ENCODE results near the gene OR8A1.
A peak's percentile ranks its signal among the peaks of the same experiment; 100 is the strongest.

The OR8A1 gene

DNA sequence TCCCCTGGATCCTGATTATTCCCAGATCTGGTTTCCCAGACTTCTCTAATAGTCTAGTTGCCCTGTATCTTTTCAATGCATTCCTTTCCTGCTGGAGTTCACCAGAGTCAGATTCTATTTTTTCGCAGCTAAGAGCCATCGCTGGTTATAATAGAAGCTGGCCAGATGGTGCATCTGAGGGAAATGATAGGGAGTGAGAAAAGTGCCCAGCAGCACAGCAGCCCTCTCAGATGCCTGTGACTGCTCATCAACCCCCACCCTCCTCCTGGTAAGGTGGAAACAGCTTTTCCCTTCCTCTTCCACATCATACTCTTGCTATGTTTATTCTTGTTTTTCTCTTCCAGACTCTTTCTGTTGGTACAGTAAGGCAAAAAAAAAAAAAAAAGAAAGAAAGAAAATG, 12.8 kb downstream of the OR8A1 start:
- Histone ChIP-seq H3K4me3 (replicated peaks; ENCODE audit: low read depth, low read length) (no peak overlapping the region), H3K36me3 (ENCODE audit: control insufficient read depth, insufficient read depth, low read length) (no peaks in the 10 kb centered on the region), H3K27me3 (replicated peaks; ENCODE audit: control insufficient read depth, insufficient read depth, low read length) (peaks cover 1% of the 10 kb centered on the region; the same call in 1 of the 2 replicates)
- TF ChIP-seq, protein P1, sequence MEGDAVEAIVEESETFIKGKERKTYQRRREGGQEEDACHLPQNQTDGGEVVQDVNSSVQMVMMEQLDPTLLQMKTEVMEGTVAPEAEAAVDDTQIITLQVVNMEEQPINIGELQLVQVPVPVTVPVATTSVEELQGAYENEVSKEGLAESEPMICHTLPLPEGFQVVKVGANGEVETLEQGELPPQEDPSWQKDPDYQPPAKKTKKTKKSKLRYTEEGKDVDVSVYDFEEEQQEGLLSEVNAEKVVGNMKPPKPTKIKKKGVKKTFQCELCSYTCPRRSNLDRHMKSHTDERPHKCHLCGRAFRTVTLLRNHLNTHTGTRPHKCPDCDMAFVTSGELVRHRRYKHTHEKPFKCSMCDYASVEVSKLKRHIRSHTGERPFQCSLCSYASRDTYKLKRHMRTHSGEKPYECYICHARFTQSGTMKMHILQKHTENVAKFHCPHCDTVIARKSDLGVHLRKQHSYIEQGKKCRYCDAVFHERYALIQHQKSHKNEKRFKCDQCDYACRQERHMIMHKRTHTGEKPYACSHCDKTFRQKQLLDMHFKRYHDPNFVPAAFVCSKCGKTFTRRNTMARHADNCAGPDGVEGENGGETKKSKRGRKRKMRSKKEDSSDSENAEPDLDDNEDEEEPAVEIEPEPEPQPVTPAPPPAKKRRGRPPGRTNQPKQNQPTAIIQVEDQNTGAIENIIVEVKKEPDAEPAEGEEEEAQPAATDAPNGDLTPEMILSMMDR (IDR thresholded peaks at IDR 0.05; ENCODE audit: insufficient read depth, low read length, poor library complexity, severe bottlenecking), result no peak
- DNase-seq (ENCODE audit: extremely low read depth, insufficient read length), result no peak

DNA sequence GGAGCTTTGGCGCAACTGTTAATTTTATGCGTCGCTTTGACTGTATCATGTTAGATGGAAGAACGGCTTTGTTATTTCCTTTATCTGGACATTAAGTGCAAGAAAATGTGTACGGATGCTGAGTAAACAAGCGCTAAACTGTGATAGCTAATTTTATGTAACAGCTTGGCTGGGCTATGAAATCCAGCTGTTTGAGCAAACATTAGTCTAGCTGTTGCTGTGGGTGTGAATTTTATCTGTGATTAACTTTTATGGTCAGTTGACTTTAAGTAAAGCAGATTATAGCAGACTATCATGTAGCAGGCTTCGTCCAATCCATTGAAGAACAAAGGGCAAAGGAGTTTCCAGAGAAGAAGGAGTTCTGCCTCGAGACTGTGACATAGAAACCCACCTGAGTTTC, 14.0 kb downstream of the OR8A1 start:
- Histone ChIP-seq H3K36me3 (ENCODE audit: control insufficient read depth, insufficient read depth, low read length) (no peaks in the 10 kb centered on the region), H3K27me3 (replicated peaks; ENCODE audit: control insufficient read depth, insufficient read depth, low read length) (no peaks in the 10 kb centered on the region), H3K4me3 (replicated peaks; ENCODE audit: low read depth, low read length) (no peak overlapping the region)
- TF ChIP-seq, protein P1 (IDR thresholded peaks at IDR 0.05; ENCODE audit: insufficient read depth, low read length, poor library complexity, severe bottlenecking), result no peak
- no peak for DNase-seq (ENCODE audit: extremely low read depth, insufficient read length)

DNA sequence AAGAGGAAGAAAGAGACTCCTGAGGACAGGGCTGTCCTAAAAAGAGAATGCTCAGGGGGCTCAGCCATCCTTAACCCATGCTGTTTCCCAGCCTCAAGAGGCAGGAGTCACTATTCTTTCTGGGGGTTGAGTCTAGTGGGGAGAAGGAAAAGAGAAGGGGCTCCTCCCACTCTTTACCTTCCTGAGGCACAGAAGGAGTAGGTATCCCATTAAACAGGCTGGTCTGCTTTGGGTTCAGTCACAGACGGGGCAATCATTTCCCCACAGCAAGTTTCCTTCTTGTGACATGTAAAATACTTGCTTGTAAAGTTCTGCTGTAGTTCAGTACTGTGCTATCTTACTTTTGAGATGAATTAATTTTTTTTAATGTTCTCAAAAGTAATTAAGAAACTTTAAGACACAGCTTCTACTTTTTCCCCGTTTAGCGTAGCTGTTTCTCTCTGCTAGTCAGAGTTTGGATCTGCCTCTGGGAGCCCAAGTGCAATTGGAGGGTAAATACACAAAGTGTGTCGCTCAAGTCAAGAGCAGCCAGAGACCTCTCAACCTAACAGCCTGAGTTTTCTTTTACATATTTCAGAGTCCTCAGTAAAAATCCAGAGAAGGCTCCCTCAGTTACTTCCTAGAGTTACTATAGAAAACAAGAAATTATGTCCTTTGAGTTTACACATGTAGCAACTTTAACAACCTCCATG, 15.0 kb downstream of the OR8A1 start:
- TF ChIP-seq, protein P1 (IDR thresholded peaks at IDR 0.05; ENCODE audit: insufficient read depth, low read length, poor library complexity, severe bottlenecking), result no peak

DNA sequence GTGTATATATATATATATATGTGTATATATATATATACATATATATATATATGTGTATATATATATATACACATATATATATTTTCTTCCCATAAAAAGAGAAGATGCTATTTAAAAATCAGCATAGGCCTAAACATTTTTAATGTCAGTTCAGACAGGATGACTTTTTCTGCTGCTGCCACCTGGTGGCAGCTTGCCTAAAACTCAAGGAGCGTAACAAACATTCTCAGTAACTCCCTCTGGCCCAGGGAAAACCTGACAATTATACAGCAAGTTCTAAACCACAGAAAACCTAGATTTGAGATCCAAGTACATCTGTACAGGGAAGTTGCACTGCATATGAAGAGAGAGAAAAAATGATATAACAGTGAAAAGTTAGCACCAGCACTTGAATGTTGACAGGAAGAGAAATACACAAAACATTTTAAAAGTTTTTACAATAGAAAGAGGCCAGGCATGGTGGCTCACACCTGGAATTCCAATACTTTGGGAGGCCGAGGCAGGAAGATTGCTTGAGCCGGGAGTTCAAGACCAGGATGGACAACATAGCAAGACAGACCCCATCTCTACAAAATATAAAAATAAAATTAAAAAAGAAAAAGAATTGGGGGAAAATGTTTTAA, 16.6 kb downstream of the OR8A1 start:
- DNase-seq (ENCODE audit: extremely low read depth, insufficient read length), result no peak

More for the DNA sequence above, 15.0 kb downstream of the OR8A1 start:
- no peak overlapping the region for H3K4me3 ChIP-seq (replicated peaks; ENCODE audit: low read depth, low read length)
- H3K27me3 ChIP-seq (replicated peaks; ENCODE audit: control insufficient read depth, insufficient read depth, low read length), result no peaks in the 10 kb centered on the region
- DNase-seq (ENCODE audit: extremely low read depth, insufficient read length), result no peak
- H3K36me3 ChIP-seq (ENCODE audit: control insufficient read depth, insufficient read depth, low read length), result no peaks in the 10 kb centered on the region

DNA sequence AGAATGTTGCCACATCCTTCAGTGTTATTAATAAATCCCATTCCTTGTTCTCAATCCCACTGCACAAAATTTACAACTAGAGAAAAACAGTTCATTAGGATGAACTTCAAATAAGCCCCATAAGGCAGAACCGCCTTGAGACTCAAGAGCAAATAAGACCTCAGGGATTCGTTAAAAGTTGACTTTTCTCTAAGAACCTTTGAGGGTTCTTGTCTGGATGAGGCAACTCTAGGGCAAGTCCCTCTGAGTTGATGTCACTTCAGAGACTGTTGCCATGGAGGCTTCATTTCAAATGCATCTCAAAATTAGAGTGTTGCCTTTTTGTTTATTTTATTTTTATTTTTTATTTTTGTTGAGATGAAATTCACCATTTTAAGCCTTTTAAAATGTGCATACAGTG, 21.6 kb downstream of the OR8A1 start:
- no peaks in the 10 kb centered on the region for H3K27me3 ChIP-seq (replicated peaks; ENCODE audit: control insufficient read depth, insufficient read depth, low read length)
- DNase-seq (ENCODE audit: extremely low read depth, insufficient read length), result no peak
- H3K4me3 ChIP-seq (replicated peaks; ENCODE audit: low read depth, low read length), result no peak overlapping the region
- no peaks in the 10 kb centered on the region for H3K36me3 ChIP-seq (ENCODE audit: control insufficient read depth, insufficient read depth, low read length)
- TF ChIP-seq, protein P1 (IDR thresholded peaks at IDR 0.05; ENCODE audit: insufficient read depth, low read length, poor library complexity, severe bottlenecking), result no peak

More for the DNA sequence above, 16.6 kb downstream of the OR8A1 start:
- no peak overlapping the region for H3K4me3 ChIP-seq (replicated peaks; ENCODE audit: low read depth, low read length)
- TF ChIP-seq, protein P1 (IDR thresholded peaks at IDR 0.05; ENCODE audit: insufficient read depth, low read length, poor library complexity, severe bottlenecking), result peak; percentile 73
- H3K36me3 ChIP-seq (ENCODE audit: control insufficient read depth, insufficient read depth, low read length), result no peaks in the 10 kb centered on the region
- H3K27me3 ChIP-seq (replicated peaks; ENCODE audit: control insufficient read depth, insufficient read depth, low read length), result no peaks in the 10 kb centered on the region
